GM12878 (cell line): ENCODE results near the gene CRELD2.

Source experiments
- SMARCA5 ChIP-seq: fragments of 450-650 bp; IDR thresholded peaks from 2 replicates; pipeline ENCODE4 v1.6.1; 2017; ENCODE audit warnings: mild to moderate bottlenecking
- ZBED1 ChIP-seq: IDR thresholded peaks from 2 replicates; pipeline ENCODE4 v1.6.1; 2016; ENCODE audit warnings: borderline replicate concordance
- TF ChIP-seq, protein P1 (sequence below): IDR thresholded peaks from 2 replicates; pipeline ENCODE4 v1.6.1; 2012; ENCODE audit warnings: mild to moderate bottlenecking, low read depth, low read length

- TF ChIP-seq, protein P1, sequence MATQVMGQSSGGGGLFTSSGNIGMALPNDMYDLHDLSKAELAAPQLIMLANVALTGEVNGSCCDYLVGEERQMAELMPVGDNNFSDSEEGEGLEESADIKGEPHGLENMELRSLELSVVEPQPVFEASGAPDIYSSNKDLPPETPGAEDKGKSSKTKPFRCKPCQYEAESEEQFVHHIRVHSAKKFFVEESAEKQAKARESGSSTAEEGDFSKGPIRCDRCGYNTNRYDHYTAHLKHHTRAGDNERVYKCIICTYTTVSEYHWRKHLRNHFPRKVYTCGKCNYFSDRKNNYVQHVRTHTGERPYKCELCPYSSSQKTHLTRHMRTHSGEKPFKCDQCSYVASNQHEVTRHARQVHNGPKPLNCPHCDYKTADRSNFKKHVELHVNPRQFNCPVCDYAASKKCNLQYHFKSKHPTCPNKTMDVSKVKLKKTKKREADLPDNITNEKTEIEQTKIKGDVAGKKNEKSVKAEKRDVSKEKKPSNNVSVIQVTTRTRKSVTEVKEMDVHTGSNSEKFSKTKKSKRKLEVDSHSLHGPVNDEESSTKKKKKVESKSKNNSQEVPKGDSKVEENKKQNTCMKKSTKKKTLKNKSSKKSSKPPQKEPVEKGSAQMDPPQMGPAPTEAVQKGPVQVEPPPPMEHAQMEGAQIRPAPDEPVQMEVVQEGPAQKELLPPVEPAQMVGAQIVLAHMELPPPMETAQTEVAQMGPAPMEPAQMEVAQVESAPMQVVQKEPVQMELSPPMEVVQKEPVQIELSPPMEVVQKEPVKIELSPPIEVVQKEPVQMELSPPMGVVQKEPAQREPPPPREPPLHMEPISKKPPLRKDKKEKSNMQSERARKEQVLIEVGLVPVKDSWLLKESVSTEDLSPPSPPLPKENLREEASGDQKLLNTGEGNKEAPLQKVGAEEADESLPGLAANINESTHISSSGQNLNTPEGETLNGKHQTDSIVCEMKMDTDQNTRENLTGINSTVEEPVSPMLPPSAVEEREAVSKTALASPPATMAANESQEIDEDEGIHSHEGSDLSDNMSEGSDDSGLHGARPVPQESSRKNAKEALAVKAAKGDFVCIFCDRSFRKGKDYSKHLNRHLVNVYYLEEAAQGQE = no peak
- TF ChIP-seq SMARCA5 (no peak), ZBED1 (no peak)
These were observed 8.5 kb downstream of the CRELD2 start for GRCh38 chr22:49926916-49927315.
